GM18502 (cell line): ENCODE data around the gene RBM20.

Source experiments
- ATAC-seq: cut with Tn5 transposase; IDR thresholded peaks from one replicate; pipeline ENCODE4 v1.9.1; 2021; ENCODE audit warnings: mild to moderate bottlenecking; ENCODE audit not compliant: unreplicated experiment, poor library complexity

Gene RBM20

DNA sequence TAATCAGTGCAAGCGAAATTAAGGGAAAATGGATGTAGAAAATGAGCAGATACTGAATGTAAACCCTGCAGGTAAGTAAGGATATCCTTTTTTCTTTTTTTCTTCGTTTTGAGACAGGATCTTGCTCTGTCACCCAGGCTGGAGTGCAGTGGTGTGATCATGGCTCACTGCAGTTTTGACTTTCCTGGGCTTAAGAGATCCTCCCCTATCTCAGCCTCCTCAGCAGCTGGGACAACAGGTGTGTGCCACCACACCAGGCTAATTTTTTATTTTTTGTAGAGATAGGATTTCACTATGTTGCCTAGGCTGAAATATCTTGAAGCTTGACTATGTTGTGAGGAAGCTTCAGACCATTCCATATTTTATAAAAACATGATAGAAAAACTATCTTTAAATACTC lies 231.9 kb downstream of the RBM20 start:
- ATAC-seq = no peak

DNA sequence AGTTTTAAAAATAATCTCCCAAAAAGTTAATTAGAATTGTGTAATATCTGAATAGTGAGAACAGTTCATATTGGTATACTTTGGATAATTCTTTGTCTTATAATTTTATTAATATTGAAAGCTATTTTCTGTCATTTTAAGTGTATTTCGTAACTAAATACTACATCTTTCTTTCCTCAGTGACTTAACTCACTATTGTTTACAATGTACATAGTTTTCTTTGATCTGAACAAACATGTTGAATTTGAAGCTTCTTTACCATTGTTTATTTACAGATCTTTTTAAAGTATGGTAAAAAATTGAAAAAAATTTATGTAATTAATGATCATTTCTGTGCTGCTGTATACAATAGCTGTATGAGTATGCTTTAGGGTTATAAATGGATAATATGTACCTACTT lies 232.7 kb downstream of the RBM20 start:
- ATAC-seq = no peak

DNA sequence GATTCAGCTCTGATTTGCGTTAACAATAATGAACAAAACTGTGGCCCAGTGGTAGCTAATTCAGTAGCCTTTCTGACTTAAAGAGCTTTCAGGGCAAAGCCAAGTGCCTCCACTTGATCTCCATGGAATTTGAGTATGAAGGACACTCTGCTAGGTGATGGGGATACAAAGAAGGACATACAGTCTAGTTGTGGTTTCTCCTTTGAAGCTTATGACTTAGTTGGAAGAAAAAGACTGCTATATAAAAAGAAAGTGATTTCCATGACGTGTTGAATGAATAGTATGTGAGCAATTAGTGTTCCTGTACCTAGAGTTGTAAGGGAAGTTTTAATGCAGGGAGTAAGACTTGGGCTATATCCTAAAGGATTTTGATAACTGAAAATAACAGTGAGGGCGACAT lies 235.9 kb downstream of the RBM20 start:
- no peak for ATAC-seq

DNA sequence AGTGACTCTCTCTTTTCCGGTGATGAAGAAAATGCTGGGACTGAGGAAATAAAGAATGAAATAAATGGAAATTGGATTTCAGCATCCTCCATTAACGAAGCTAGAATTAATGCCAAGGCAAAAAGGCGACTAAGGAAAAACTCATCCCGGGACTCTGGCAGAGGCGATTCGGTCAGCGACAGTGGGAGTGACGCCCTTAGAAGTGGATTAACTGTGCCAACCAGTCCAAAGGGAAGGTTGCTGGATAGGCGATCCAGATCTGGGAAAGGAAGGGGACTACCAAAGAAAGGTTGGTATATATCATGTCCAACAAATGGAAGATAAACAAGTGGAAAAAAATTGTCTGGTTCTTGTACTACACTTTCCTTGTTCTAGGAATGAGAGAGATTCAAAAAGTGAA lies 237.1 kb downstream of the RBM20 start:
- no peak for ATAC-seq

DNA sequence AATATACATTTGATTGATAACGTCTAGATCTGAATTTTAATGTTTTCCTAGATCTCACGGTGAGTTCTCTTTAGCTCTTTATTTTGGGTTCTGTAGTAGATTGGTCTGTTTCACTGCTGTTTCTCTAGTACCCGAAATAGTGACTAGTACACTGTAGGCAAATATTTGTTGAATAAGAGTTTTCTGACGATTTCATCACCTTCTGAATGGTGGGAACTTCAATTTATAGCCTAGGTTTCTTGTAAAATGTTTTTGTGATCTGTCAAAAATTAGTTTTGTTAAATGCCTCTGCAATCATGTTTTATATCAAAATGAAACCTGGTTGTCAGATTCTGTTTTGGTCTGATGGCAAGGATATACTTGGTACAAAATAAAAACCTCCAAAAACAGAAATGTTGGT lies 237.8 kb downstream of the RBM20 start:
- no peak for ATAC-seq

DNA sequence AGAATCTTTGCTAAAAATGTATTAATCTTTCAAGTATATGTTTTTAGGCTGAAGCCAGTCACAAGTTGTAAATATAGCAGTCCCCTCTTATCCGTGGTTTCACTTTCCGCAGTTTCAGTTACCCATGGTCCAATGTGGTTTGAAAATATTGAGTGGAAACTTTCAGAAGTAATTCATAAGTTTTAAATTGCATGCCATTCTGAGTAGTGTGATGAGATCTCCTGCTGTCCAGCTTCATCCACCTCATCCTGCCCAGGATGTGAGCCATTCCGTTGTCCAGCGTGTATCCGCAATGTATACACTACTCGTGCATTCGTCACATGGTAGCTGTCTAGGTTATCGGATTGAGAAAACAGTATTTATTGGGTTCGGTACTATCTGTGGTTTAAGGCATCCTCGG lies 239.8 kb downstream of the RBM20 start:
- no peak for ATAC-seq

DNA sequence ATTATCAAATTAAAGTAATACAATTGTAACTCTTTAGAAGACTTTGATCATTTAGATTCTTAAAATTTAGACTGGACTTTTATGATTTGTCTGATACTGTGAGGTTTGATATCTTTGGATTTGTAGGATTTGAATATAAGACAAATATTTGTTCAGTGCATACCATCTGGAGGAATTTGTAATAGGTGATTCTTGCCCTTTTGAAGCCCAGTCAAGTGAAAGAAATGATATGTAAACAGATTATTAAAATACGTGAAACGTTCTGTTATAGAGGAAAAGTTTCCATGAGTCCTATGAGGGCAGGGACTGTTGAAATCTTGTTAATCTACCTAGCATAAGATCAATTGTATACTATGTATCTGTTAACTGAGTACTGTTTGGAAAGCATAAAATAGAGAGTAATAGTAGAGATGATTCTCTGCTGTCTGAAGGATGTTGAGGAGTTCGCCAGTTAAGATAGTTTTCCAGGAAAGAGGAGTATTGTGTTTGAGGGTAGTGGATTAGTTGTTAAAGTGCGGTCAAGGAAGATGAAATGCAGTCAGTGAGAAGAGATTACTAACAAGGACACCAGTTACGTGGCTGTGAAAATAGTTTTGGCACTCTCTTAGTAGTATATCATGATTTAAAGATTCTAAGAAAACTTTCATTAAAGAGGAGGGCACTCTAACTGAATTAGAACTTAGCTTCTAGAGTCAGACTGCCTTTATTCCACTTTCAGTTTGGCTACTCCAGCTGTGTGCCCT lies 242.0 kb downstream of the RBM20 start:
- ATAC-seq = no peak

DNA sequence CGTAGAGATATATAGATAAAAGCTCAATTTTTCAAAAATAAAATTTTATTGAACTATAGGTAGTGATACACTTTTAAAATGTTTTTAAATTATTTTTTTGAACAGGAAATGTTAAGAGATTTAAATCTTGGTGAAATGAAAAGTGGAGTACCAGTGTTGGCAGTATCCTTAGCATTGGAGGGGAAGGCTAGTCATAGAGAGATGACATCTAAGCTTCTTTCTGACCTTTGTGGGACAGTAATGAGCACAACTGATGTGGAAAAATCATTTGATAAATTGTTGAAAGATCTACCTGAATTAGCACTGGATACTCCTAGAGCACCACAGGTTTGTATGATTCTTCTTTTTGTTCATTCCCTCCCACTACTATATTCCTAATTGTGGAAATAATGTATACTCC lies 243.4 kb downstream of the RBM20 start:
- no peak for ATAC-seq
